Fibroblast of mammary gland (primary cell): ENCODE results near the gene PIK3C2G.
A peak's percentile ranks its signal among the peaks of the same experiment; 100 is the strongest.

Experiments used
- DNase-seq: peaks from one replicate; pipeline ENCODE4 v3.0.0-alpha.2; 2010; ENCODE audit warnings: low read depth
- H3K4me3 ChIP-seq: 2 replicates; pipeline ENCODE4 v1.5.1; 2011; ENCODE audit warnings: low read depth, mild to moderate bottlenecking, low read length, moderate library complexity; ENCODE audit not compliant: control insufficient read depth
- TF ChIP-seq, protein P1 (sequence below): conservative IDR thresholded peaks from 2 replicates; pipeline ENCODE4 v1.5.1; 2011; ENCODE audit warnings: low read depth, low read length, inconsistent platforms; ENCODE audit not compliant: control insufficient read depth, insufficient read depth

The PIK3C2G gene

DNA sequence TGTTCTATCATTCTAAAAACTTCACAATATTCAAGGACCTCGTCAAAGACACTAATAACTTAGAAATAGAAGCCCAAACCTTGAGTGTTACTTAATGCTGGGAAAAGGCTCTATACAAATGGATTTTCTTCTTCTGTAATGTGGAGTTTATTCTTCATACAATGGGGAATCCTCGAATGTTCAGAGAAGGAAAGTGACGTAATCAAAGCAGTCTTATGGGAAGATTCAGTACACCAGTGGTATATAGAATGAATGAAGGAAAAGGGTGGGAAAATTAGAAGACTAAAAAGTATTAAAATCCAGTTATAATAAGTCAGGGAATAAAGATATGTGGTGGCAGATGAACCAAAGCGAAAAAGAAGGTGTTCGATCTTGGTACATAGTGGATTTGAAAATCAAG lies 370.0 kb downstream of the PIK3C2G start:
- no peak overlapping the region for H3K4me3 ChIP-seq
- TF ChIP-seq, protein P1, sequence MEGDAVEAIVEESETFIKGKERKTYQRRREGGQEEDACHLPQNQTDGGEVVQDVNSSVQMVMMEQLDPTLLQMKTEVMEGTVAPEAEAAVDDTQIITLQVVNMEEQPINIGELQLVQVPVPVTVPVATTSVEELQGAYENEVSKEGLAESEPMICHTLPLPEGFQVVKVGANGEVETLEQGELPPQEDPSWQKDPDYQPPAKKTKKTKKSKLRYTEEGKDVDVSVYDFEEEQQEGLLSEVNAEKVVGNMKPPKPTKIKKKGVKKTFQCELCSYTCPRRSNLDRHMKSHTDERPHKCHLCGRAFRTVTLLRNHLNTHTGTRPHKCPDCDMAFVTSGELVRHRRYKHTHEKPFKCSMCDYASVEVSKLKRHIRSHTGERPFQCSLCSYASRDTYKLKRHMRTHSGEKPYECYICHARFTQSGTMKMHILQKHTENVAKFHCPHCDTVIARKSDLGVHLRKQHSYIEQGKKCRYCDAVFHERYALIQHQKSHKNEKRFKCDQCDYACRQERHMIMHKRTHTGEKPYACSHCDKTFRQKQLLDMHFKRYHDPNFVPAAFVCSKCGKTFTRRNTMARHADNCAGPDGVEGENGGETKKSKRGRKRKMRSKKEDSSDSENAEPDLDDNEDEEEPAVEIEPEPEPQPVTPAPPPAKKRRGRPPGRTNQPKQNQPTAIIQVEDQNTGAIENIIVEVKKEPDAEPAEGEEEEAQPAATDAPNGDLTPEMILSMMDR = no peak
- no peak for DNase-seq

DNA sequence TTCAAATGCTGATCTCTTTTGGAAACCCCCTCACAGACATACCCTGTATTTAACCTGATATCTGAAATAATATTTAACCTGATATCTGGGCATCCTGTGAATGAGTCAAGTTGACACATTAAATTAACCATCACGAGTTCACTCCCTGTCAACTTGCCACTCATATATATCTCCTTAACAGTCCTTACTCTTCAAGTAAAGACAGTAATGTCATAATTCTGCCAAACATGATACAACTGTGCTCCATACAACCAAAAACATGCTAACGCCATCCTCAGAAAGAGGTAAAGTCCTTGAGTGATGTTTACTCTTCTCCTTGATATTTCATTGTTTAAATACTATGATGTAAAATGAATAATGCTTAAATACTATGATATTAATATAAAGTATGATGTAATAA lies 371.5 kb downstream of the PIK3C2G start:
- TF ChIP-seq, protein P1 = no peak
- DNase-seq = no peak

DNA sequence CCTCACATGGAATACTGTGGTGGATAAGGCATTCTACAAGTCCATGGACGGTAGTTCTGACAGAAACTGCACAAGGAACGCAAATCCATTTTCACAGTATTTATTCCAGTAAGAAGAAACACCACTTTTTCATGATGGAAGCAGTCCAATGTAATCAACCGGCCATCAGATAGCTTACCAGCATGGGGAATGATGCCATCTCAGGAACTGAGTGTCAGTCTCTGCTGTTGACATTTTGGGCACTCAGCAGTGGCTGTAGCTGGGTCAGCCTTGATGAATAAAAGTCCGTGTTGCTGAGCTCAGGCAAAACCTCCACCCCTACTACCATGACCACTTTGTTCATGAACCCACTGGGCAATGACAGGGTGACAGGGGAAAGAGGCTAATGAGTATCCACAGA lies 373.1 kb downstream of the PIK3C2G start:
- no peak overlapping the region for H3K4me3 ChIP-seq
- TF ChIP-seq, protein P1 = no peak
- DNase-seq = no peak

More for the DNA sequence above, 371.5 kb downstream of the PIK3C2G start:
- H3K4me3 ChIP-seq = no peak overlapping the region

DNA sequence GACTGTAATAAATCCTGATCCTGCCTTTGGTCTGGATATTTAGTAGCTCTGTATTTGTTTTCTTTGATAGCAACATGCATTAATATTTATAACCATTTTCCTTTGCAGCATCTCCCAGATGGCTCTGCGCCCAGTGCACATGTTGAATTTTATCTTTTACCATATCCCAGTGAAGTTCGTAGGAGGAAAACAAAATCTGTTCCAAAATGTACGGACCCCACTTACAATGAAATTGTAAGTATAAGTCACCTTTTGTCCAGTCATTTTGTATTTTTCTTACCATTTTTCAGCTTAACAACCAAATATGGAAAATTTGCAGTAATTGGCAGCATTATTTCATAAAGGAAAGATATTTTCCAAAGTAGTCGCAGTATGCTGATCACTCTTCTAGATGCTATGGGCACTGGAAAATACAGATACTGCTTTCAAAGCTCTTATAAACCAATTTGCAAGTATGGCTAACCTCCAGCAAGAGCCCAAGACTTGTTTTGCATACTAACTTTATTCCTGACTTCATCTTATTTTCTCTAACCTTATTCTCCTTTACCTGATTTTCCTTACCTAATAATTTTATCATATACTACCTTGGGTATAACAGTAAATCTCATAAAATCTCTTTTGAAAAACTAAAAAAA lies 379.1 kb downstream of the PIK3C2G start:
- TF ChIP-seq, protein P1 = no peak
- no peak overlapping the region for H3K4me3 ChIP-seq

DNA sequence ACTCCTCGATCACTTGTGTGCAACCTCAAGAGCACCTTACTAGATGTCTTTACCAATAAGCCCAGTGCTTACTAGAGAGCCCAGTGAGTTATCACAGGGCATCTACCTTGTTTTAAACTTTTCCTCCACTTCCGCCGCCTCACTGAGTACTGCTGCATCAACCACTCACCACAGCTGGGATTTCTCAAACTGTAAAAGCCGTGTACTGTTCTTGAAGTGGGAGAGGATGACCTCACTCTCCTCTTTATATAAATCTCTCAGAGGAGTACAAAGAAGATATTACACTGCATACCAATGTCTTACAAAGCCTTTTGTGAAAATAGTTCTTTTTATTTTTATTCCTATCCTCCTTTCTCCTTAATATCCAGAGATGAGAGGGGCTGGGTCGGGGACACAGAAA lies 382.4 kb downstream of the PIK3C2G start:
- H3K4me3 ChIP-seq = no peak overlapping the region
- peak; percentile 70 for DNase-seq
- TF ChIP-seq, protein P1 = no peak

More for the DNA sequence above, 379.1 kb downstream of the PIK3C2G start:
- no peak for DNase-seq

DNA sequence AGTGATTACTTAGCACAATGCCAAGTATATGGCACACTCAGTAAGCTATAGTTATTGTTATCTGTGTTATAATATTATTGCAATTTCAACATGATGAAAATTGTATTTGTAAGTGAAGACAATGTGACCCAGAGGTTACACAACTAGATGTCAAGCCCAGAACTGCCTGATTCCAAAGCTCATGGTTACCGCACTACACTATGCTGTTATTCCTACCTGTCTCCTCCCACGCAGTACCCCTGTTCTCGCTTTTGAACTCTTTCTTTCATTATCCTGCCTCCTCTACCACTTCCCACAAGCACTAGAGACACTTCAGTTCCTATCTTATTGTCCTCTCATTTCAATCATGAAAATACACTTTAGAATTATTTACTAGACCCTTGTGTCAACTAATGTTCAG lies 383.2 kb downstream of the PIK3C2G start:
- TF ChIP-seq, protein P1 = no peak
- no peak overlapping the region for H3K4me3 ChIP-seq
- DNase-seq = no peak

GRCh38 chr12:18646286-18646890 lies 385.1 kb downstream of the PIK3C2G start:
- TF ChIP-seq, protein P1 = no peak
- no peak overlapping the region for H3K4me3 ChIP-seq
- DNase-seq = no peak
